ENCODE results near the gene KIF12. TPM values are rescaled to one million over a fixed set of nuclear protein-coding genes. Genes with fewer than 3 reads are reported as not detected.

KIF12 gene
- total and polyA plus RNA-seq, 2 of the 8 experiments (the other 6 are each of a cell fraction or from before 2014, with no cell fraction given) = 2.9 to 3.9 TPM

GRCh38 chr9:114109124-114109523, 10.0 kb upstream of the KIF12 start (continued):
- TF ChIP-seq KDM1A (IDR thresholded peaks at IDR 0.05; ENCODE audit: borderline replicate concordance, low read length) (no peak), RFX5 (IDR thresholded peaks at IDR 0.05; ENCODE audit: borderline replicate concordance, low read depth, low read length) (no peak), CHD2 (IDR thresholded peaks at IDR 0.05; ENCODE audit: low read length) (no peak), FOSL1 (IDR thresholded peaks at IDR 0.05; ENCODE audit: insufficient read depth, low read depth, low read length) (no peak), KDM5A (IDR thresholded peaks at IDR 0.05; ENCODE audit: low read length) (no peak), TCF12 (IDR thresholded peaks at IDR 0.05; ENCODE audit: low read depth, low read length) (no peak), POLR2A (IDR thresholded peaks at IDR 0.05; ENCODE audit: control extremely low read depth in 1 of 2, low read depth in 2 of 2, low read length in 2 of 2) (no peak)

All from H1 (cell line).